Choroid plexus epithelial cell (primary cell): ENCODE data around the gene DNAH14.
"Not testable (repeated sequence)": the region's sequence is repeated elsewhere in the genome, so short reads cannot be mapped to it uniquely, and the experiment has no call there.

Source experiments
- DNase-seq: peaks from one replicate; pipeline ENCODE4 v3.0.0-alpha.2; 2010; ENCODE audit warnings: low read depth
- H3K4me3 ChIP-seq: 2 replicates; pipeline ENCODE4 v1.5.1; 2011; ENCODE audit warnings: low read depth, mild to moderate bottlenecking, control low read depth, low read length, moderate library complexity
- CTCF ChIP-seq: conservative IDR thresholded peaks from 2 replicates; pipeline ENCODE4 v1.5.1; 2011; ENCODE audit warnings: low read depth, mild to moderate bottlenecking, control low read depth, inconsistent platforms, low read length, moderate library complexity

The DNAH14 gene

GRCh38 chr1:225228871-225229303 lies 299.4 kb downstream of the DNAH14 start:
- no peak for DNase-seq
- H3K4me3 ChIP-seq: no peak overlapping the region
- TF ChIP-seq CTCF: no peak

- H3K4me3 ChIP-seq: not testable (repeated sequence)
Measured at GRCh38 chr1:225229429-225229828, 300.0 kb downstream of the DNAH14 start.

GRCh38 chr1:225230483-225230882 lies 301.0 kb downstream of the DNAH14 start:
- no peak for DNase-seq
- no peak overlapping the region for H3K4me3 ChIP-seq
- no peak for TF ChIP-seq CTCF

More at GRCh38 chr1:225229429-225229828, 300.0 kb downstream of the DNAH14 start:
- not testable (repeated sequence) for DNase-seq

- H3K4me3 ChIP-seq, DNase-seq: not testable (repeated sequence)
Measured at GRCh38 chr1:225232930-225233329, 303.5 kb downstream of the DNAH14 start.

DNA sequence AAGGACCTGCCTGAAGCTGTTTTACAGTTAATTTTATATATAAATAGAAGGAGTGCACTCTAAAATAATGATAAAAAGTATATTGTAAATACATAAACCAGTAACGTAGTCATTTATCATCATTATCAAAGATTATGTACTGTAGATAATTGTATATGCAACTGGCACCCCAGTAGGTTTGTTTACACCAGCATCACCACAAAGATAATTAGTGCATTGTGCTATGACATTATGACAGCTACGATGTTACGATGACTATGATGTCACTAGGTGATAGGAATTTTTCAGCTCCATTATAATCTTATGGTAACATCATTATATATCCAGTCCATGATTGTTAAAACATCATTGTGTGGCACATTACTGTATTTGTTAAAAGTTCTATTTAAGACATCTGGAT lies 313.1 kb downstream of the DNAH14 start:
- no peak for TF ChIP-seq CTCF
- no peak overlapping the region for H3K4me3 ChIP-seq
- no peak for DNase-seq

- no peak for DNase-seq
- TF ChIP-seq CTCF: no peak
Measured at GRCh38 chr1:225250432-225250831, 321.0 kb downstream of the DNAH14 start.

DNA sequence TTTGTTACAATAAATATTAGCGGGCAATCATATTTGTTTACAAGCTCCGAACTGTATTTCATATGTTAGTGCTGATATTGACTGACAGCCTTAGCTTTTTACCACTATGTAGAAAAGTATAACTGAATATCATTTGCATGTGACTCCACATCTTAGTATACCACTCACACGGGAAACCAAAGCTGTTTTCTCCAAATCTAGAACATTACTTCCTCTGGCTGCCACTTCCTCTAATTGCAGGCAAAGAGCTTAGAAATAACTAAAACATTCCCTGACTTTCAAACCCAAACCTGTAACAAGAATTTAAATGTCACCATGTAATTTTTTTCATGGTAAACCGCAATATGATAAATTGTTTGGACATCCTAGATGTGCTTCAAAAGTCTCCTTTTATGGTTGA lies 323.7 kb downstream of the DNAH14 start:
- no peak for DNase-seq
- TF ChIP-seq CTCF: no peak
- no peak overlapping the region for H3K4me3 ChIP-seq

More at GRCh38 chr1:225250432-225250831, 321.0 kb downstream of the DNAH14 start:
- no peak overlapping the region for H3K4me3 ChIP-seq

DNA sequence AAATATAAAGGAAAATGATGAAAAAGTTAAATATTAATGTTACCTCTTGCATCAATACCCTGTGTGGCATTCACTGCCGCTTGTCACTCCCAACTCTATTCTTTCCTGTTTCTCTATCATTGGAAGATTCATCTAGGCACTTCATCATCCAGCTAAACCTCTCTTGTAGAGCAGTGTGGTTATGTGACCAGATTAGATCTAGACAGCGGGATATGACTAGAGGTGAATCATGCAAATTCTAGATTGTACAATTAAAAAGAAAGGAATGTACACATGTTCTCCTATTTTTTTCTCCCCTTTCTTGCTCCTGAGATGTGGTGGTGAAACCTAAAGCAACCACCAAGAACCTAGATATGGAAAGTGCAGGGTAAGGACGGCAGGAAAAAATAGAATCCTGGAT lies 324.3 kb downstream of the DNAH14 start:
- DNase-seq: no peak
- H3K4me3 ChIP-seq: no peak overlapping the region
- TF ChIP-seq CTCF: no peak
